MG63 (cell line): ENCODE results near the gene RAB4B. TPM values are rescaled to one million over a fixed set of nuclear protein-coding genes. Genes with fewer than 3 reads are reported as not detected.
"Not testable (repeated sequence)": the region's sequence is repeated elsewhere in the genome, so short reads cannot be mapped to it uniquely, and the experiment has no call there.

Experiments
- DNase-seq: peaks from one replicate; pipeline ENCODE4 v3.0.0-alpha.2; 2020
- H3K27me3 ChIP-seq: fragments of 250-450 bp; sonication (Bioruptor Pico); 2 replicates; pipeline ENCODE4 v1.5.1; 2020; ENCODE audit warnings: mild to moderate bottlenecking, moderate library complexity
- H3K36me3 ChIP-seq: fragments of 250-450 bp; sonication (Bioruptor Pico); 2 replicates; pipeline ENCODE4 v1.5.1; 2020; ENCODE audit warnings: mild to moderate bottlenecking, moderate library complexity
- H3K4me3 ChIP-seq: fragments of 250-450 bp; sonication (Bioruptor Pico); 2 replicates; pipeline ENCODE4 v1.5.1; 2020; ENCODE audit warnings: mild to moderate bottlenecking, moderate library complexity
- H3K9me3 ChIP-seq: fragments of 250-450 bp; sonication (Bioruptor Pico); 2 replicates; pipeline ENCODE4 v1.5.1; 2020; ENCODE audit warnings: mild to moderate bottlenecking, moderate library complexity
- total RNA-seq: library from RNA; depleted of rRNA; stranded (reverse); fragments of >200 nt; shearing (Covaris generic); gene quantifications from 2 replicates; pipeline ENCODE4 v1.2.3, GENCODE V29; 2014; ENCODE audit warnings: low replicate concordance

The RAB4B gene
- total RNA-seq, 1 experiment from 2014 or later, result 41.2 TPM

- H3K36me3 ChIP-seq, result peaks cover 57% of the 10 kb centered on the region
- H3K9me3 ChIP-seq, DNase-seq, H3K4me3 ChIP-seq, H3K27me3 ChIP-seq: not testable (repeated sequence)
Measured at GRCh38 chr19:40766385-40766784, 11.7 kb upstream of the RAB4B start.

- DNase-seq, result no peak
- Histone ChIP-seq H3K9me3 (no peaks in the 10 kb centered on the region), H3K4me3 (no peak overlapping the region), H3K27me3 (no peaks in the 10 kb centered on the region), H3K36me3 (peaks cover 32% of the 10 kb centered on the region)
Measured at GRCh38 chr19:40768869-40769268, 9.2 kb upstream of the RAB4B start.

- not testable (repeated sequence) for DNase-seq, H3K4me3 ChIP-seq, H3K36me3 ChIP-seq, H3K27me3 ChIP-seq, H3K9me3 ChIP-seq
Measured at GRCh38 chr19:40771101-40771862, 6.8 kb upstream of the RAB4B start.

GRCh38 chr19:40774916-40775631, 3.0 kb upstream of the RAB4B start, which contains the start of gene MIA:
TSS of gene MIA (plus strand) at chr19:40775521. CDS start at chr19:40775543, 22 bp downstream.
- H3K9me3 ChIP-seq, result no peaks in the 10 kb centered on the region
- no peaks in the 10 kb centered on the region for H3K36me3 ChIP-seq
- no peak within 1 kb of the TSS for H3K4me3 ChIP-seq
- H3K27me3 ChIP-seq, result no peaks in the 10 kb centered on the region
- DNase-seq, result no peak

GRCh38 chr19:40775632-40776022, 2.4 kb upstream of the RAB4B start:
- Histone ChIP-seq H3K4me3 (no peak overlapping the region), H3K27me3 (no peaks in the 10 kb centered on the region), H3K9me3 (no peaks in the 10 kb centered on the region), H3K36me3 (no peaks in the 10 kb centered on the region)
- DNase-seq, result no peak

- H3K36me3 ChIP-seq, result no peaks in the 10 kb centered on the region
- no peak for DNase-seq
- H3K27me3 ChIP-seq, result no peaks in the 10 kb centered on the region
- no peaks in the 10 kb centered on the region for H3K9me3 ChIP-seq
- no peak overlapping the region for H3K4me3 ChIP-seq
Measured at GRCh38 chr19:40776364-40776763, 1.7 kb upstream of the RAB4B start.

GRCh38 chr19:40776932-40777644, 959 bp upstream of the RAB4B start:
- Histone ChIP-seq H3K36me3 (no peaks in the 10 kb centered on the region), H3K9me3 (no peaks in the 10 kb centered on the region), H3K4me3 (peak overlapping the region; percentile 70), H3K27me3 (no peaks in the 10 kb centered on the region)
- peak; percentile 88 for DNase-seq

GRCh38 chr19:40777645-40777936, 456 bp upstream of the RAB4B start:
- Histone ChIP-seq H3K36me3 (no peaks in the 10 kb centered on the region), H3K4me3 (peak overlapping the region; percentile 70), H3K9me3 (no peaks in the 10 kb centered on the region), H3K27me3 (no peaks in the 10 kb centered on the region)
- no peak for DNase-seq

- H3K27me3 ChIP-seq, result no peaks in the 10 kb centered on the region
- H3K9me3 ChIP-seq, result no peaks in the 10 kb centered on the region
- peak overlapping the region; percentile 70 for H3K4me3 ChIP-seq
- no peaks in the 10 kb centered on the region for H3K36me3 ChIP-seq
- no peak for DNase-seq
Measured at GRCh38 chr19:40778706-40779284, 748 bp downstream of the RAB4B start.

GRCh38 chr19:40780582-40780981, 2.5 kb downstream of the RAB4B start:
- Histone ChIP-seq H3K9me3 (no peaks in the 10 kb centered on the region), H3K27me3 (no peaks in the 10 kb centered on the region), H3K4me3 (no peak overlapping the region), H3K36me3 (no peaks in the 10 kb centered on the region)
- no peak for DNase-seq

- Histone ChIP-seq H3K4me3 (no peak overlapping the region), H3K9me3 (no peaks in the 10 kb centered on the region), H3K27me3 (no peaks in the 10 kb centered on the region), H3K36me3 (no peaks in the 10 kb centered on the region)
- no peak for DNase-seq
Measured at GRCh38 chr19:40781140-40781539, 3.1 kb downstream of the RAB4B start.

- no peak overlapping the region for H3K4me3 ChIP-seq
- H3K9me3 ChIP-seq, result no peaks in the 10 kb centered on the region
- no peaks in the 10 kb centered on the region for H3K36me3 ChIP-seq
- no peaks in the 10 kb centered on the region for H3K27me3 ChIP-seq
- DNase-seq, result no peak
Measured at GRCh38 chr19:40783711-40784110, 5.7 kb downstream of the RAB4B start.

- DNase-seq, H3K9me3 ChIP-seq, H3K36me3 ChIP-seq, H3K27me3 ChIP-seq, H3K4me3 ChIP-seq: not testable (repeated sequence)
Measured at GRCh38 chr19:40784146-40784545, 6.1 kb downstream of the RAB4B start.

GRCh38 chr19:40785526-40785925, 7.5 kb downstream of the RAB4B start:
- no peak overlapping the region for H3K4me3 ChIP-seq
- H3K36me3 ChIP-seq, result no peaks in the 10 kb centered on the region
- DNase-seq, result no peak
- no peaks in the 10 kb centered on the region for H3K9me3 ChIP-seq
- H3K27me3 ChIP-seq, result no peaks in the 10 kb centered on the region

- no peak for DNase-seq
- H3K4me3 ChIP-seq, result no peak overlapping the region
- no peaks in the 10 kb centered on the region for H3K27me3 ChIP-seq
- H3K9me3 ChIP-seq, result no peaks in the 10 kb centered on the region
- H3K36me3 ChIP-seq, result no peaks in the 10 kb centered on the region
Measured at GRCh38 chr19:40786060-40787037, 8.3 kb downstream of the RAB4B start.

- H3K36me3 ChIP-seq, result no peaks in the 10 kb centered on the region; the same call in 1 of the 2 replicates
- H3K27me3 ChIP-seq, result no peaks in the 10 kb centered on the region
- no peak overlapping the region for H3K4me3 ChIP-seq
- no peaks in the 10 kb centered on the region for H3K9me3 ChIP-seq
- no peak for DNase-seq
Measured at GRCh38 chr19:40791349-40791748, 13.3 kb downstream of the RAB4B start.
